Glomerular endothelial cell (primary cell): ENCODE results near the gene STEAP1B. TPM values are rescaled to one million over a fixed set of nuclear protein-coding genes. Genes with fewer than 3 reads are reported as not detected.
"Not testable (repeated sequence)": the region's sequence is repeated elsewhere in the genome, so short reads cannot be mapped to it uniquely, and the experiment has no call there.

Source experiments
- DNase-seq: peaks from one replicate; pipeline ENCODE4 v3.0.0-alpha.2; 2011; ENCODE audit warnings: low read depth, low spot score; ENCODE audit errors: extremely low read depth
- total RNA-seq: library from RNA; depleted of rRNA; stranded (reverse); fragments of >200 nt; gene quantifications from 2 replicates; pipeline ENCODE4 v1.2.3, GENCODE V29; 2015

Gene STEAP1B
- total RNA-seq, result 10.5 and 16.4 TPM in 2 replicates

DNA sequence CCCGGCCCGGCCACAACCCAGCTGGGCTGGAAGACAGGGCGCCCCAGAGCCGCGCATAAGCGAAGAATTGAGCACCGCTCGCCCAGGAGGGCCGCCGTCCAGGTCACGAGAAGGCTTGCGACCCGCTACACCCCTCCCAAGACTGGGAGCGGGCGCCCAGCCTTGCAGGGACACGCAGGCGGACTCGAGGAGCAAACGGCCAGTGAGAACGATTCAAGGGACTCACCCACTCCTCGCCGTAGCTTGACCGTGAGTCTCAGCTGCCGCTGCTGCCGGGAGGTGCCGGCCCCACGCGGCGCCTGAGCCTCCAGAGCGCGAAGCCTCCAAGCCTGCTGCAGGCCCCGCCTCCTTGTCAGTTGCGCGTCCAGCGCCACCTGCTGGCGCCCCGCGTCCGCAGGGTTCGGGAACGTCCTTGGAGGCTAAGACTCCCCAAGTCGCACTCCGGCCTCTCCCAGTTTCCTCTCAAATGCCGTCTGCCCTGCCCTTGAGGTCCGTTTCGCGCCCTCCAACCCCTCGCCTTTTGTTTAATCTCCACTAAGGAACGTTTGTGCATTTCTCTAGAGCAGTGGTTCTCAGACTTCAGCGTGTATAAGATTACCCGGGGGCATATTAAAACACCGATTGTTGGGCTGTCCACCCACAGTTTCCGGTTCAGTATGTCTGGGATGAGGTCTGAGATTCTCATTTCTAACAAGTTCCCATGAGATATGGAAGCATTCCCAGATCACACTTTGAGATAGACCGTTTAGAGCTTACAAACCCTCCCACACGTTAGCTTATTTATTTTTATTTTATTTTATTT, at the start of gene STEAP1B:
TSS of gene STEAP1B (minus strand) at position 301 of the 802 bp plus-strand sequence. CDS start 5,333 bp downstream, outside the sequence.
- DNase-seq, result not testable (repeated sequence)

DNA sequence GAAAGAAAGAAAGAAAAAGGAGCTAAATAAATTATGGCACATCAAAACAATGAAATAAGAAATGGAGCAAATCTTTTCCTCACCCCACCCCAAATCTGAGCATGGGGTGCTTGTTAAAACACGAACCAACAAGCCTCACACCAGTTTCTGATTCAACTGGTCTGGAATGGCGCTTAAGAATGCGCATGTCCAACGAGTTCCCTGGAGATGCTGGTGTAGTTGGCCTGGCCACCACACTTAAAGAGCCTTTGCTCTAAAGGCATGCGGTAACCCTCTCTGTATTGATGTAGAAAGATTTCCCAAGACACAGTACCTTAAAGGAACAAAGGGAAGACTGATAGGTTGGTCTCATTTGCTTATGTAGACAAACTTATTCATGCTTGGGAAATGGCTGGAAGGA, 49.1 kb upstream of the STEAP1B start:
- no peak for DNase-seq

DNA sequence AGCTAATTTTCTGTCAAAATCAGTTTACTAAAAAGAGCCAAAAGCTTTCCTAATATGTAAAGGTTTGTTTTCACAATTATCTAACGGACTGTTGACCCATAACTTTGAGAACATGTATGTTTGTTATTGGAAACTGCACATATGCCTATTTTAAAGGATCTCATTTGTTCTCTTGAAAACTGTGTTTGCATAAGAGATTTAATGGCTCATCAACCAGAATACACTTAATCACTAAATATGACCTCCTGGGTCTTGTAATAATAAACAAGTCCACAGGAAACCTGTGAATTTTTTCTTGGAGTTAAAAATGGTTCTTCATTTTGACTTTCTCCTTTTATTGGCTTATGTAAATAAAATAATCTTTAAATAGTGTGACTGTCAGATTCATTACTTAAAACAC, 48.3 kb upstream of the STEAP1B start:
- no peak for DNase-seq

DNA sequence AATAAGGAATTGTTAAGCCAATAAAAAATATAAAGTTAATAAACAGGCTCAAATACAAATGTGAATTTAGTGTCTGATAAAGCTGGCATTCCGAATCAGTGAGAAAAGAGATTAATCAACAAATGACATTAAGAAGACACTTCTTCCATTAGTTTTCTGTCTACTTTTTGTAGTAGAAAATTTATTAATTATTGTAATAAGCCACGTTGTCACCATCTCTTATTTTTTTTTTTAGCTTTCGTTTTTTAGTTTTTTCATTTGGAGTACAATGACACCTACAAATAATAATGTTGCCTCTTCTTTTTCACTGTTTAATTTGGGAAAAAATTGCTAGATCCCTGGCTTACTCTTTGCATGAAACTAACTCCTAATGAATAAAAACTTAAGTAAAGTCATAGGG, 46.8 kb upstream of the STEAP1B start:
- DNase-seq, result no peak

DNA sequence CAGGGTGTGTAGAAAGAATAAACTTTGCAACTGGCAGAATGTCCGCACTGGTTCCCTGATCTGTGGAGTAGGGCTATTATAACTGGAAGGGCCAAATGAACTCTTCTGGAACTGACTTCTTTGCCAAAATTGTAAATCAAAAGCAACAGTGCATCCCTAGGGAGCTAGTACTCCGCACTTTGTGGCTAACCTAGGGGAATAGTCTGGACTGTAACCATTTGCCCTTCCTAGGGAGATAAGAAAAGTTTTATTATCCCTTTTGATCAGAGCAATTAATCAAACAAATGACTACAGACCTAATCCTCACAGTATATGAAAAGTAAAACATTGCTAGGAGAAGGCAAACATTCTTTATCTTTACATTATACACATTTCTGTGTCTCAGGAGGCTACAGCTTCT, 45.5 kb upstream of the STEAP1B start:
- no peak for DNase-seq

DNA sequence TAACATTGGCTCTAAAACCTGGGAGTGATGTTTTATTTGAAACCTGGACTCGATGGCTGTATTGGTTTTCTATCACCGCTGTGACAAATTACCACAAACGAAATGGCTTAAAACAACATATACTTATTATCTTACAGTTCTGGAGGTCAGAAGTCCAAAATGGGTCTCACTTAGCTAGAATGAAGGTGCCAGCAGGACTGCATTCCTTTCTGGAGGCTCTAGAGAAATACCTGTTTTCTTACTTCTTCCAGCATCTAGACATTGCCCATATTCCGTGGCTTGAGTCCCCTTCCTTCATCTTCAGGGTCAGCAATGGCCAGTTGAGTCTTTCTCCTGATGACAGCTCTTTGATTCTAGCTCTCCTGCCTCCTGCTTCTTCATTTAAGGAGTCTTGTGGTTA, 44.3 kb upstream of the STEAP1B start:
- no peak for DNase-seq

DNA sequence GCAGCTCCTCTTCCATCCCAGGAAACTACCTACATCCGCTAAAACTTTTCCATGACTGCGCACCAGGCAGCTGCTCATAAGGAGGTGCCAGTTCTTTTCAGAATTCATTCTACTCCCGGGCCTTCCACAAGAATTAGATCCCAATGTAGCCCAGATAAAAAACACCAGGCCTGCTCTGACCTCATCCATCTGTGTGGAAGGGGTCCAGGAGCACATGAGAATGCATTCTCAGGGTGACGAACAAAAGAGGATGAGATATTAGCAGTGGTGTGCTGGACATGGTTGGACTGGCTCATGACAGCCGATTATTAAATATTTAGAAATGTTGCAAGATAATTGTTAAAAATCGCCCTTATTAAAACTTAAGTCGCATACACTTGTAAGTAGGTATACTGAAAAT, 43.2 kb upstream of the STEAP1B start:
- DNase-seq, result no peak

DNA sequence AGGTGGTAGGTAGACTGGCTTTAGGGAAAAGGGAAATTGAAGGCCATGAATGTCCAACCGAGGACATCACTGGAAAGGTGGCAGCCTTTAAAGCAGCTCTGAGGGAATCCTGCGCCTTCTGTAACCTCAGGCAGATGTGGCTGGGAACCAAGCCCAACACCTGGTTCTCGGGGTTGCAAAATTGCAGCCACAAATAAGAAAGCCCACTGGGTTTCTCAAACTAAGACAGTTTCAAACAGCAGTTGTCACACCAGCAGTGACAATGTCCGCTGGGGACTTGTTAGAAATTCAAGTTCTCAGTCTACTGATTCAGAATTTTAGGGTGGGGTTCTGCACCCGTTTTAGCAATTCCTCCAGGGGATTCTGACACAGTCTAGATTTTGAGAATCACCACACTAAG, 42.7 kb upstream of the STEAP1B start:
- DNase-seq, result no peak

DNA sequence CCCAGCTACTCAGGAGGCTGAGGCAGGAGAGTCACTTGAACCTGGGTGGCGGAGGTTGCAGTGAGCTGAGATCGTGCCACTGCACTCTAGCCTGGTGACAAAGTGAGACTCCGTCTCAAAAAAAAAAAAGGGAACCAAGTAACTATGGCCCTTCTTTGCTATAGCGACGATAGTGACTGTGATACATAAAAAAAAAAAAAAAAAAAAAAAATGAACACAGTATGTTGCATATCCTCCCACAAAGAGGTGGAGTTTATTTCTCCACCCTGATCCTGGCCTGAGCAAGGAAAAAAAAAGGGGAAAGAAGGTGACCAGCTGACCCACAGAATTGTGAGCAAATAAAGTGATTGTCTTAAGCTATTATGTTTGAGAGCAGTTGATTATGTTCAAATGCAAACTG, 42.3 kb upstream of the STEAP1B start:
- DNase-seq, result no peak

DNA sequence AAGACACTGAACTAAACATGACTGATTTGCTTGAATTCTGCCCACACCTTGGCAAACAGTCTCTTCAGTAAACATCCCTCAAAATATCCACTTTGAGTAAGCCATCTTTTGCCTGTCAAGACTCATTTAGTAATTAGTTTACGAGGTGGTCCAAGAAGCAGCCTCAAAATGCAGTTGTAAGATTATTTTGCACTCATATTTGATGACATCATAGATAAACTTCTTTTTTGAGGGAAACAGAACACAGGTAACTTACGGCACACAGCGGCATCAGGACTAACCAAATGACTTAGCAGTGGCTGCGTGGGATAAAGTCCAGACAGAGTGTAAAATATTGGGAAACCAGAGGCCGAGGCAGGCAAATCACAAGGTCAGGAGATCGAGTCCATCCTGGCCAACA, 41.8 kb upstream of the STEAP1B start:
- DNase-seq, result no peak

DNA sequence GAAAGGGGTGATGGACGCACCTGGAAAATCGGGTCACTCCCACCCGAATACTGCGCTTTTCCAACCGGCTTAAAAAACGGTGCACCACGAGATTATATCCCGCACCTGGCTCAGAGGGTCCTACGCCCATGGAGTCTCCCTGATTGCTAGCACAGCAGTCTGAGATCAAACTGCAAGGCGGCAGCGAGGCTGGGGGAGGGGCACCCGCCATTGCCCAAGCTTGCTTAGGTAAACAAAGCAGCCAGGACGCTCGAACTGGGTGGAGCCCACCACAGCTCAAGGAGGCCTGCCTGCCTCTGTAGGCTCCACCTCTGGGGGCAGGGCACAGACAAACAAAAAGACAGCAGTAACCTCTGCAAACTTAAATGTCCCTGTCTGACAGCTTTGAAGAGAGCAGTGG, 28.5 kb upstream of the STEAP1B start:
- not testable (repeated sequence) for DNase-seq

DNA sequence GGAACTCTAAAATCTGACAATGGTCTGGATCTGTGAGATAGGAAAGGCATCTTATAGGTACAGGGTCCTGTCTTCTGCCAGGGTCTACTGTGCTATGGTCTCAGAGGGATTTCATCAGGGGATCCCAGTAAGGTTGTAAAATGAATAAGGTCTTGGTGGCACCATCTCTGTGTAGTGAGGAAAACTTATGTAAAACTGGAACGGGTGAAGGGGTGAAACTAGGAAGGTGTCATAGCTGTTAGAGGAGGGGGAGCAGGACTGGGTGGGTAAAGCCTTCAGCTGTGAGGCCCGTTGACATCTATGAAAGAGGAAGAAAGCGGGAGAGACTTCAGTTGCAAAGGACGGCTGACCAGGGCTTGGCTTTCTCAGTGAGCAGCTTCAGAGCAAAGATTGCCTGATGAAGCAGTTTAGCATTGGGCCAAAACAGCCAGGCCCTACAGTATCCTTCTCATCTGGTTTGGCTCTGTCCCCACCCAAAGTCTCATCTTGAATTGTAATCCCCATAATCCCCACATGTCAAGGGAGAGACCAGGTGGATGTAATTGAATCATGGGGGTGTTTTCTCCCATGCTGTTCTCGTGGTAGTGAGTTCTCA, 24.5 kb upstream of the STEAP1B start:
- DNase-seq, result not testable (repeated sequence)

DNA sequence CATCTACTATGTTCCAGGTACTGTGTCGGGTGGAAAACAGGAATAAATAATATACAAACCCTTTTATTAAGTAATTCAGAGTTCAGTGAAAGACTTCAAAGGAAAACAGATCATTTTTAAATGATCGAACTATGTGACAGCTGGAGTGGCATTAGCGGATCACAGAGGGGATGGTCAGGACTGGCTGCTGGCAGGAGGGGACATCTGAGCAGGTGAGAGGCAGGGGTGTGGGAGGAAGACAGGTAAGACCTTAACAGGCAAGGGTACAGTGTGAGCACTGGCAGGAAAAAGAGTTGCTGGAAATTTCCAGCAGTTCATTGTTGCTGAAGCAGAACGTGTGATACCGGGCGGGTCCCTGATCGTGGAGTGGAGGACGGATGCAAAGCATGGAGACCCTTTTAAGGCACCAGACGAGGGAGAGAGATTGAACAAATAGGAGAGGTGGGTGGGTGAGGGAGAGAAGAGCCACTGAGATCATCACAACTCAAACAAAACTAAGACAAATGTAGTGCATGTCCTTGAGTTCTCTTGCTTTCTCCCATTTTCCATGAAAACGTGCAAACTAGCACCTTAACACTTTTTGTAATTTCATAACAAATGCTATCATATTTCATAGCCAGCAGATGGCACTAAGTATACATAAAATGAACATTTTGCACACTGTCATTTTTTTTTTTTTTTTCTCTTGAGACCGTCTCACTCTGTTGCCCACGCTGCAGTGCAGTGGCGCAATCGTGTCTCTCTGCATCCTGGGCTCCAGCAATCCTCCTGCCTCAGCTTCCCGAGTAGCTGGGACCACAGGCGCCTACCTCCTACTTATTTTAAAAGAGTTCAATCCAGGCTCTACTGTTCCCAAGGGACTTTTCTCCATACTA, 23.7 kb upstream of the STEAP1B start:
- not testable (repeated sequence) for DNase-seq

DNA sequence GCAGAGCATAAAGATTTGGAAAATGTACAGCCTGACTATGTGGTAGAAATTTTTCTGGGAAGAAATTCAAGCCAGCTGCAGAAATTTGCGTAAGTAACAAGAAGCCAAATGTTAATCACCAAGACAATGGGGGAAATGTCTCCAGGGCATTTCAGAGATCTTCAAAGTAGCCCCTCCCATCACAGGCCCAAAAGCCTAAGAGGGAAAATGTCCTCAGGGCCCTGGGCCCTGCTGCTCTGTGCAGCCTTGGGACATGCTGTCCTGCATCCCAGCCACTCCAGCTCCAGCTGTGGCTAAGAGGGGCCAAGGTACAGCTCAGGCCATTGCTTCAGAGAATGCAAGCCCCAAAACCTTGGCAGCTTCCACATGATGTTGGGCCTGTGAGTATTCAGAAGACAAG, 19.6 kb upstream of the STEAP1B start:
- not testable (repeated sequence) for DNase-seq

DNA sequence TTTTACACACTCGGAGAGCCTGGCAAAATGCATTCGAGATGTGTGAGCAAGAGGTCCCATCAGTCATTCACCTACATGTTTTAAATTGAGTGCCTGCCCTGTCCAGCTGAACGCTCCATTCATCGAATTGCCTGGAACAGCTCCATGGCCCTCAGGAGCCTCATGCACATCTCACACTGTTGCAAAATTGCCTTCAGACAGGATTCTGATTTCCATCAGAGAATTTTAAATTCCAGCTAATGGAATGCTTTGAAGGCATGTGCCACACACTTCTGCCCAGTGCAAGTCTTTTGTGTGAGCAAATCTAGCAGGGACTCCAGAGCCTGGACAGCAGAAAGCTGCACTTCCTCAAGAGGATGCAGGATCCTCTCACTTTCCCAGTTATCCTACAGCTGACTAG, 17.0 kb upstream of the STEAP1B start:
- not testable (repeated sequence) for DNase-seq

DNA sequence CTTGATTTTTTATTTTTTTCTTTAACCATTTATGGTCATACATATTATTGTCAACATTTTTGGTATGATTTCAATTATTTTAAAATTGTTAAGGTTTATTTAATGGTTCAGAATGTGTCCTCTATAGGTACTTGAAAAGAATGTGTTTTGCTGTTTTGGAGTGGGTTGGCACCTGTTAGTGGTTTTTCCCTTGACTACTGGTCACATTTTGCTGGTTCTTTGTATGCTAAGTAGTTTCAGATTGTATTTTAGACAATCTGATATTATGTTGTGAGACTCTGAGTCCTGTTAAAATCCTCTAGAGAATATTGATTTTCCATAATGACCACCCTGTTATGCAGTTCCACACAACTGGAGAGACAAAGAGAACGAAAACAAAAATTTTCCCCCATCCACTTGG, 15.0 kb upstream of the STEAP1B start:
- DNase-seq, result not testable (repeated sequence)

DNA sequence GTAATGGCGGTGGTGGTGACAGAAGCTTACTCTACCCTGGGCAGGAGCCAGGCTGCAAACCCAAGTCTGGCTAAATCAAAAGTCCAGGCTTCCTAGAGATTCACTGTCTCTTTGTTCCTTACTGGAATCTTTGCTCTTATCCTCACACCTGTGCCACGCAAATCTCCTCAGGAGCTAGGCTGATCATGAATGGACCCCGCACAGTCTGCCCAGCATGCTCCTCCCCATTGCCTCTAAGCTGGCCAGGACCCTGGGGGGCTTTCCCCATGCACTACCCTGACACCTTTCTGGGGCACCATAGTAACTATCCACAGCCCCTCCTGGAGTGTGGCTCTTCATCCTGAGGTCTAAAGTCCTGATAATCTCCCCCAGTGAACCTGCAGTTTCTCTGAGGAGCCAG, 7.3 kb upstream of the STEAP1B start:
- not testable (repeated sequence) for DNase-seq

DNA sequence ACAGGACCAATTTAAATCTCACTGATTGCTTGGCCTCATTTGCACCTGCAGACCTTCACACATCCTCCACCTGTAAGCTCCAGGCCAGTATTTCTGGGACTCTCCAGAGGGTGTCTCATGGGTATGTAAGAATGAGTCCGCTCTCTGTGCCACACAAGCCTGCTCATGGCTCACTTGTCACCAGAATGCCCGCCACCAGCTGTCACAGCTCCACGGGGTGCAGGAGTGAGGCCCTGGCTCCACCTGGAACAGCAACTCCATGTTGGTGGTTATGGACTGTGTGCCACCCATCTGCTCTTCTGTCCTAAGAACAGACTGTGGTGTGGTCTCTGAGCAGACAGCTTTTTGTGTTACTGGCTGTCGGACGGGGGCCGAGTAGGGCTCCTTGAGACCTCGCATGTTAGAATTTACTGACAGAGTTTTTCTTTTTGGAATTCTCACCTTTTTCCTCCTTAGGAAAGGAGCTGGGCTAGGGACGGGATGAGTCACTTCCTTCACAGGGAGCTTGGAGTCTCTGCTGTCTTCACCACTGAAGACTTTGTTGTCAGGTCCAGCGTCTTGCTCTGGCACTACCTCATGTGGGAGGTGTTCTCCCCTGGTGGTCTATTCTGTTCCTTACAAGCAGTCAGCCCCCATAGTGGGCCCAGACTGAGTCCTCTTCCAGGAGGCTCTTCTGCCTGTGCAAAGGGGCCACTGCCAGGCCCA, 6.5 kb upstream of the STEAP1B start:
- DNase-seq, result not testable (repeated sequence)

DNA sequence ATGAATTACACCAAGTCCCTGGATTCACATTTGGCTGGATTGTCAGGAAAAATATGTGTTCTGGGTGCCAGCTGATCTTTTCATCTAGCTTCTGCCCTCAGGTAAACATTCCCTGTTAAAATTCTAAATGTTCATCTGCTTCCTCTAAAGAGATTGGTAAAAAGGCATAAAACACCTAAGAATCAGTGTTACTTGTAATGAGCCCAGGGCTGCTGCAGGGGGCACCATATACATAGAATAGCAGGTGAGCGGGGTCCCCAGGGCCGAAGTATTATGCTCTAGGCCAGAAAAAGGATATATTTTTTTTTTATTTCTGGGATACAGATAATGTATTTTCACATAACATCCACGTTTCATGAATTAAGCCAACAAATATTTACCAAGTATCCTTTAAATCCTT, 4.5 kb upstream of the STEAP1B start:
- DNase-seq, result not testable (repeated sequence)

DNA sequence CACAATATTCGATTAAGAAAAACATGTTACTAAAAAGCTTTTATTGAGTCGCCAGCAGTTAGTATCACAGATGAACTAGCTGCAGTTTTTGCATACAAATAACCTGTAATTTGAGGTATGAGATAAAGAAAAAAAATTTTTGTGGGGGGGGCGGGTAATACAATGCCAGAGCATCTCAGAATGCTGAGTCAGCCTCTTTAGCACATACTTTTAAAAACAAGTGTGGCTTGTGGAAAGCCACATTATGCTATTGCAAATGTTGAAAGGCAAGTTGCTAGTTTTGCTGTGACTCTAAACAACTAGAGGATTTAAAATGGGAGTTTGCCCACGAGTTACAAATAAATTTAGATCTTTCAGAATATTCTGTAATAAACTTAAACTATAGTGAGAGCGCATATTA, 2.1 kb upstream of the STEAP1B start:
- DNase-seq, result not testable (repeated sequence)

DNA sequence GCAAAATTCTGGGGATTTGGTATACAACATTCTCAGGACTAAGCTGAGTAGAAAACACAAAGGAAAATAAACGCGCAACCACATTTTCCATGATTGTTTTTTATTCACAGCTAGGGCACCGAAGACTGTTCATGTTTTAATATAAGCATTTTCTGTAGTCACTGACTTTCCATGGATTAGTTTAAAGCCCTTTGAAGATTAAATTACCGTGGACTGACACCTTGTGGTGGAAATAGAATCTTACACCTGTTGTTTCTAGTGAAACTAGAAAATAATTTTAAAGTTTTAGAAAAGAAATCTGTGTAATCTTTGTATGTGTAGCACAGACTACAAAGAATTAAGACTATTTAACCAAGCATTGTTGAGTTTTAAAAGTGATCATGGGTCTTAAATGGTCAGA, 1.3 kb upstream of the STEAP1B start:
- not testable (repeated sequence) for DNase-seq
